Sigmoid colon (tissue), 4 donors: ENCODE results near the gene UNC5C.

Experiments
- CTCF ChIP-seq, 4 experiments: fragments of 450-650 bp in 3 of 4; fragments of 200-600 bp in 1 of 4; IDR thresholded peaks; one replicate each; pipeline ENCODE4 v1.5.1; 2016 to 2019; ENCODE audit warnings: antibody characterized with exemption in 4 of 4, mild to moderate bottlenecking in 3 of 4, moderate library complexity in 2 of 4
- EP300 ChIP-seq, 4 donors: sonication (generic); formaldehyde crosslinking; IDR thresholded peaks; one replicate each; pipeline ENCODE4 v1.6.1; 2017; ENCODE audit warnings: antibody characterized with exemption in 4 of 4
- POLR2A ChIP-seq, 2 donors: fragments of 450-650 bp; IDR thresholded peaks; one replicate each; pipeline ENCODE4 v1.6.1; 2016; ENCODE audit warnings: antibody characterized with exemption in 2 of 2, mild to moderate bottlenecking in 2 of 2, moderate library complexity in 2 of 2
- POLR2AphosphoS5 ChIP-seq, 4 donors: sonication (generic); formaldehyde crosslinking; IDR thresholded peaks; one replicate each; pipeline ENCODE4 v1.6.1; 2017; ENCODE audit warnings: antibody characterized with exemption in 4 of 4

GRCh38 chr4:95547715-95548471 lies 880 bp downstream of the UNC5C start:
- TF ChIP-seq CTCF (IDR thresholded peaks at IDR 0.05) = no peak
- TF ChIP-seq EP300 (IDR thresholded peaks at IDR 0.05) = no peak
- no peak for TF ChIP-seq POLR2A (IDR thresholded peaks at IDR 0.05)
- no peak for TF ChIP-seq POLR2AphosphoS5 (IDR thresholded peaks at IDR 0.05)
